Retina (tissue), 1 donor: ENCODE results near the gene WDR37.
"Not testable (repeated sequence)": the region's sequence is repeated elsewhere in the genome, so short reads cannot be mapped to it uniquely, and the experiment has no call there.

ENCODE experiments used
- DNase-seq: peaks from one replicate; pipeline ENCODE4 v3.0.0-alpha.2; 2016

The WDR37 gene

DNA sequence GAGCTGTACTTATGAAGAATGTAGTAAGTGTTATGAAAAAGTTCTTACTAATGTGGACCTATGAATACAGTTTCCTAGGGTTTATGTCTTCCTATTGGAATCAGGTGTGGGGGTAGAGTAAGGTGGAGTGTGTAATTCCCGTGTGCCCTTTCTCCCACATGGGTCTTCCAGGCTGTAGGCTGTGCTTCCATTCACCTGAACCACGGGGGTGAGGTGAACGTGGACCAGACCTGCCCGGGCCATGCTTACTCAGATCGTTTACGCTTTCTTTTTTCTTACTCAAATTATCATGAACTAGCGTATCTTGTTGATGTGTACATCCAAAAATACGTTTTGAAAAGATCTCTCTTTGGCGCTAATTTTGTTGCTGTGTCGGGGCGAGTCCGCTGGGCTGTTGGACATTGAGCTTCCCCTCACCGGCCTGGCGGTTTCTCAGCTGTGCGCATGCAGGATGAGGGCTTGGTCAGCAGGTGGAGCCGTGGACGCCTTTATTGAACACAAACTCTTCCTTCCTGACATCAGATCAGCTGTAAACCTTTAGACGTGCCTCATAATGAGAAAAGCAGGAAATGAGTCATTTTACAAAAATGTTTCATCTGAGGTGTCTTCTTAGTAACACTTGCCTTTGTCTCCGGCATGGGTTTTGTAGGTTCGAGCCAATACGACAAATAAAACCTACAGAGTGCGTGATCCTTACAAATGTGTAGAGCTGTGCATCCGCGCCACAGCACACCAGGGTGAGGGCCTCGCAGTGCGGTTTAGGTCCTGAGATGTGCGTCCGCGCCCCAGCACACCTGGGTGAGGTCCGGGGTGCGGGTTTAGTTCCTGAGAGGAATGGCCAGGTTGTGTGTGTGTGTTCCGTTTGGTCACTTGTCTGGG, 53.8 kb downstream of the WDR37 start:
- peak; percentile 61 for DNase-seq

DNA sequence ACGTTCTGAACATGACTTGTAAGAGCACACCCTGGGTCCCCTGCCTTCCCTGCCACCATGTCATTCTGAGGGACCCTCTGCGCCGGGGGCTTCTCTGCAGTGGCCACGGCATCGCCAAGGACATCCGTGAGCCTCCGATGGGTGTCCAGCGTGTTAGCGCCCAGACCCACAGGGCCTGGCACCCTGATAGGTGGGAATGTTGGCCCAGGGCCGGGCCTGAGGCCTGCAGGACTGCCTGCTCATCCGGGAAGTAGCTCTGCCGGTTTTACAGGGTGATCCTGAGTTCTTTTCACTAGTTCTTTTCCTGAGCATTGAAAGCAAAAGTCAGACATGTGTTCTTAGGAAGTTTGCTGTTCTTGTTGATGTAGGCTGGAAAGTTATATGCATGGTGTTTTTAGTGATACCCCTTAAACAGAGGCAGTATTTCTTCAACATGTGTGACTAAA, 54.5 kb downstream of the WDR37 start:
- DNase-seq, result no peak

DNA sequence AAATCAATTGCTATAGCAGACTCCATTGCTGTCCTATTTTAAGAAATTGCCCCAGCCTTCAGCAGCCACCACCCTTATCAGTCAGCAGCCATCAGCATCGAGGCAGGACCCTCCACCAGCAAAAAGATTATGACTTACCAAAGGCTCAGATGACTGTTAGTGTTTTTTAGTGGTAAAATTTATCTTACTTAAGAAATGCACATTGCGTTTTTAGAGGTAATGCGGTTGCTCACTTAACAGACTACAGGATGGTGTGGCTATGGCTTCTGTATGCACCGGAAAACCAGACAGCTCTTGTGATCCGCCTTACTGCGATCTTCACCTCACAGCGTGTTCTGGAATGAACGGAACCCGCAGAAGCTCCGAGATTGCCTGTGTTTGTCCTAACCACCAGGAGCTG, 58.1 kb downstream of the WDR37 start:
- DNase-seq, result no peak

DNA sequence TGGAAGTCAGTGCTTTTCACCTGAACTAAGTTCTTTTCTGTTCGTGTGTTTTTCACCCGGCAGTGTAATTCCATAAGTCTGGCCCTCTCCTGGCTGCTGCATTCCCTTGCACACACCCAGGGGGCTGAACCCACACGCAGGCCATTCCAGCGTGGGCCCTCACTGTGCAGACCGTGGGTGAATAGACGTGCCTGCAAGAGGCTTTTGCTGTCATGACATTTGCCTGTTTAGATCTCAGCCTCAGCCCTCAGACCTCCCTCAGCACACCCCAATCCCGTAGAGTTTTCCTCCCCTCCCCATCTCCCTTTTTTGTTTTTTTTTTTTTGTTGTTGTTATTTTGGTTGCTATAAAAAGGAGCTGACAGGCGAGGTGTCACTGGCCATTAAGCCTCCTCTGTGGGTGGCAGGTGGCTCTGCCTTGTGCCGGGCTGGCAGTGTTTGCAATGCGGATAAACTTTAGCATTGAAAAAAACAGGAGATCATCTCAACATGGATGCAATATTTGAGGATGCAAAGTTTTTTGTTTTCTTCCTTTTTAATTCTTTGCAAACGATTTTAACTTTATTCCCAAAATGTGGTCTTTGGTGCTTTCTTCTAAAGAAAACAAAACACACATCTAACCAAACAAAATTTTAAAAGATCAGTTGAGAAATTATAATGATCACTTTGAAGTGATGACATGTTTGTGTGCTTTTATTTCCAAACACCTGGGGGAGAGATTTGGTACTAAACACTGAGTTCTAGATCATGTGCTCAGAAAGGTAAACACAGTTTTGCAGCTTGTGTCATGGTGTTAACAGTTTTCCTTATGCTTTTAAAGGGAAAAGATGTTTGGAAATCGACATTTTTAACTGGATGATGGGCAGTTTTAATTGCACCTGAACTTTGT, 58.8 kb downstream of the WDR37 start:
- no peak for DNase-seq

- no peak for DNase-seq
Observed at GRCh38 chr10:1115607-1115955, 59.4 kb downstream of the WDR37 start.

DNA sequence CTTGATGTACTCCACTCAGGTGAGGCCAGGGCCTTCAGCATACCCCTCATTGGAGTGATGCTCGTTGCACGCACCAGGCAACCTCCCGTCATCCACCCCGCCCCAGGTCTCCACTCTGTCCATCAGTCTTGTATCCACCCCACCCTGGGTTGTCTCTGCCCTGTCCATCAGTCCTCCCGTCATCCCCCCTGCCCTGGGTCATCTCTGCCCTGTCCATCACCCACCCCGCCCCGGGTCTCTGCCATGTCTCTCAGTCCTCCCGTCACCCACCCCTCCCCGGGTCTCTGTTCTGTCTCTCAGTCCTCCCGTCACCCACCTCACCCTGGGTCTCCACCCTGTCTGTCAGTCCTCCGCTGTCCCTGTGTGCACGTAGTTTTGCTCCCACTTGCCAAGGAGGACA, 59.9 kb downstream of the WDR37 start:
- no peak for DNase-seq

- DNase-seq, result no peak
Observed at GRCh38 chr10:1116696-1117280, 60.6 kb downstream of the WDR37 start.

GRCh38 chr10:1117651-1118050, 61.5 kb downstream of the WDR37 start:
- DNase-seq, result no peak

DNA sequence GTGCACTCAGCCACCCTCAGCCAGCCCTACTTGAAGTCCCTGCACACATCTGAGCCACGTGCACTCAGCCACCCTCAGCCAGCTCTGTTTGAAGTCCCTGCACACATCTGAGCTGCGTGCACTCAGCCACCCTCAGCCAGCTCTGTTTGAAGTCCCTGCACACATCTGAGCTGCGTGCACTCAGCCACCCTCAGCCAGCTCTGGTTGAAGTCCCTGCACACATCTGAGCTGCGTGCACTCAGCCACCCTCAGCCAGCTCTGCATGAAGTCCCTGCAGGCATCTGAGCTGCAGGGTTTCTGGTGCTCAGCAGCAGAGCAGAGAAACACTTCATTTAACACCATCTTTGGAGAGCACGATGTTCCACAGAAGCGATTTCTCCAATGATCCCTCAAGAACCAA, 62.1 kb downstream of the WDR37 start:
- not testable (repeated sequence) for DNase-seq

DNA sequence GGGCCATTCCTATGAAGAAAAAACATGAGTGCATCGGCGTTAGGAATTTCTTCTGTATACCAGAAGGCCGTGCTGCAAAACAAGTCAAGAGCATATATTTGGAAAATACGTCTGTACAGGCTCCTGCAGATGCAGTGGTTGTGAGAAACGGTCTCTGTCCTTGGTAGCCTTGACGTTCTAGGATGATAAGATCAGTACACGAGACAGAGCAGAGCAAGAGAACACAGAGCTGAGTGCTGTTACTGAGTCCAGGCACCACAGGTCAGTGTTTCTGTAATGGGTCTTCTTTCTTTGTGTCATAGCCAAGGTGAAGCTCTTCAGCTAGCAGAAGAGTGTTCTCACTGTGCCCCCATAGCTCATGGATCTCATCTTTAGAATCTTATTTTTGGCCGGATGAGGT, 62.8 kb downstream of the WDR37 start:
- no peak for DNase-seq

- DNase-seq, result no peak
Observed at GRCh38 chr10:1119501-1119900, 63.3 kb downstream of the WDR37 start.

GRCh38 chr10:1120306-1120705, 64.1 kb downstream of the WDR37 start:
- DNase-seq, result peak; percentile 27

DNA sequence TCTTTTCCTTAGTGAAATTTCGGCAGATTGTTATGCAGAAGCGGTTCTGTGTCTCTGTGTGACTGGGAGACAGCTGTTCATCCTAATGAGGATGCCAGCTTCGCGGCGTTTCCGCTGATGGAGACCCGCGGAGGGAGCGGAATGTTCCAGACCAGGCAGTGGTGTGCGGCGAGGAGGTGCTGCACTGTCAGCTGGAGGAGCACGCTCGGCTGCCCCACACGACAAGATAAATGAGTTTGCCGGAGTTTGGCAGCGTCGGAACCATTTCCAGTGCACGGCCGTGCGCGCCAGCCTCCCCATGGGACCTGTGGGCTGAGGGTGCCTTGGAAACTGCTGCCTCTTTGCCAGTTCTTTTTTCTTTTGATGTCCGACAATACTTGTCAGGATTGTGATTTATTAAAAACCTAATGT, 64.6 kb downstream of the WDR37 start:
- DNase-seq, result peak; percentile 81

GRCh38 chr10:1121271-1121970, 65.2 kb downstream of the WDR37 start:
- DNase-seq, result peak; percentile 54

GRCh38 chr10:1122349-1122748, 66.2 kb downstream of the WDR37 start:
- no peak for DNase-seq

- DNase-seq, result no peak
Observed at GRCh38 chr10:1123198-1123597, 67.0 kb downstream of the WDR37 start.

GRCh38 chr10:1123972-1124371, 67.8 kb downstream of the WDR37 start:
- no peak for DNase-seq

DNA sequence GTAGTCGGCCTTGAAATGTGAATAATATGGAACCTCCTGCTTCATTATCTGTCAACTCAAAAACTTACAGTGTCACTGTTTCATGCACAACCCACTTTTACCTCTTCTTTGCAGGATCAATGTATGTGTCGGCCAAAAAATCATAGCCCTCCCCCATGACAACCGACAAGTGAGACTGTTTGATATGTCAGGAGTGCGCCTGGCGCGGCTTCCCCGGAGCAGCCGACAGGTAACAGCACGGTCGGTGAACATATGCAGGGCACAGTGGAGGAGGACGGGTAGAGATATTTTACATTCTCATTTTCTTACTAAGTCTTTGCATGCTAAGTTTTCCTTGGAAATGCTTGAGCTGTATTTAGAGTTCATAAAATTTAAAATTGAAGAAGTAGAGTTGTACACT, 68.6 kb downstream of the WDR37 start:
- no peak for DNase-seq

GRCh38 chr10:1126461-1126860, 70.3 kb downstream of the WDR37 start:
- DNase-seq, result no peak

DNA sequence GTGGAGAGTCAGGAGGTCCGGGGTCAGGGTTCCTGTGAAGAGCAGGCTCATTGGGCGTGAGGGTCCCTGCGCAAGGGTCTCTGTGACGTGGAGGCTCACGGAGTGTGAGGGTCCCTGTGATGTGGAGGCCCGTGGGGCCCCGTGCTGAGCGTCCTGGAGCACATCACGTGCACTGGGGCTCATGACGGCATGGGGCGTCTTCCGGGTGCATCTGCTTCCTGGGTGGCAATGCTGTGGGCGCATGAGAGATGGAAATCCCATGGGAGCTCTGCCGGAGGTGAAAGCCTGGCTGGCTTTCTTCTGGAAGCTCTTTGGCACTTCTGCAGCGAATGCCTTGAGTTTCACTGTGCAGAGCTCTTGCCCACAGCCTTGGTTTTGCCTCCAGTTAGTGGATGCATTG, 71.4 kb downstream of the WDR37 start:
- no peak for DNase-seq

GRCh38 chr10:1128115-1128514, 71.9 kb downstream of the WDR37 start:
- no peak for DNase-seq

DNA sequence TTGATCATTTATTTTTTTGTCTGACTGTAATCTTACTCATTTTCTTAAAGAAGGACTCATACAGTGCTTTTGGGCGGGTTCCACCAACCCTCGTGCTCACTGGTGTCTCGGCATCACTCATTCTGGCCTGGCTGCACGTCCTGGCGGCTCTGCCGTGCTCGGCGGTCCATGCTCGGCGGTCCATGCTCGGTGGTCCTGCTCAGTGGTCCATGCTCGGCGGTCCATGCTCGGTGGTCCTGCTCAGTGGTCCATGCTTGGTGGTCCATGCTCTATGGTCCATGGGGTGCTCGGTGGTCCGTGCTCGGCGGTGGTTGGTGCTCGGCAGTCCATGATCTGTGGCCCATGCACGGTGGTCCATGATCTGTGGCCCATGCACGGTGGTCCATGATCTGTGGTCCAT, 72.5 kb downstream of the WDR37 start:
- no peak for DNase-seq

DNA sequence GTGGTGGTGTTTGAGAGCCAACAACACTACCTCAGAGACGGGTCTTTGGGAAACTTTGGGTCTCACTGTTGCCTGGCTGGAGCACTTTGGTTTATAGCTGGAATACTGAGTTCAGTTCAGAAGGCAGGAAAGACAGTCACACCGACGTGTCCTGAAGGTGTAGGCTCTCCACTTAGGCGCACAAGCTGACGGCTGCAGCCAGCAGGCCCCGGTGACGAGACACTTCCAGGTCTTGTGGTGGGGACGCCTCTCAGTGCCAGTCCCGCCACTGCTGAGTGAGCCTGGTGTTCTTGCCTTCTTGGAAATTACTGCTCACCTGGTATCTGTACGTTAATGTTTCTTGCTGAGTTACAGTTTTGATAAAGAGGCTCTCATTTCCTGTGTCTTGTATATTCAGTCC, 74.0 kb downstream of the WDR37 start:
- DNase-seq, result no peak
